MG63 (cell line): ENCODE data around the gene ITPA. TPM values are rescaled to one million over a fixed set of nuclear protein-coding genes. Genes with fewer than 3 reads are reported as not detected.
A peak's percentile ranks its signal among the peaks of the same experiment; 100 is the strongest.
"Not testable (repeated sequence)": the region's sequence is repeated elsewhere in the genome, so short reads cannot be mapped to it uniquely, and the experiment has no call there.

ENCODE experiments used
- DNase-seq: peaks from one replicate; pipeline ENCODE4 v3.0.0-alpha.2; 2020
- H3K27me3 ChIP-seq: fragments of 250-450 bp; sonication (Bioruptor Pico); 2 replicates; pipeline ENCODE4 v1.5.1; 2020; ENCODE audit warnings: mild to moderate bottlenecking, moderate library complexity
- H3K36me3 ChIP-seq: fragments of 250-450 bp; sonication (Bioruptor Pico); 2 replicates; pipeline ENCODE4 v1.5.1; 2020; ENCODE audit warnings: mild to moderate bottlenecking, moderate library complexity
- H3K4me3 ChIP-seq: fragments of 250-450 bp; sonication (Bioruptor Pico); 2 replicates; pipeline ENCODE4 v1.5.1; 2020; ENCODE audit warnings: mild to moderate bottlenecking, moderate library complexity
- H3K9me3 ChIP-seq: fragments of 250-450 bp; sonication (Bioruptor Pico); 2 replicates; pipeline ENCODE4 v1.5.1; 2020; ENCODE audit warnings: mild to moderate bottlenecking, moderate library complexity
- total RNA-seq: library from RNA; depleted of rRNA; stranded (reverse); fragments of >200 nt; shearing (Covaris generic); gene quantifications from 2 replicates; pipeline ENCODE4 v1.2.3, GENCODE V29; 2014; ENCODE audit warnings: low replicate concordance

The ITPA gene
- total RNA-seq, 1 experiment from 2014 or later, result 48.5 TPM

GRCh38 chr20:3215359-3215917 is 6.1 kb downstream of the ITPA start:
- H3K4me3 ChIP-seq, H3K9me3 ChIP-seq, DNase-seq, H3K36me3 ChIP-seq, H3K27me3 ChIP-seq: not testable (repeated sequence)

- H3K9me3 ChIP-seq, result no peaks in the 10 kb centered on the region
- no peaks in the 10 kb centered on the region for H3K27me3 ChIP-seq
- DNase-seq, result peak; percentile 30
- no peak overlapping the region for H3K4me3 ChIP-seq
- H3K36me3 ChIP-seq, result peaks cover 2% of the 10 kb centered on the region; the same call in 1 of the 2 replicates
These were observed 9.2 kb downstream of the ITPA start for GRCh38 chr20:3218307-3218988.

DNA sequence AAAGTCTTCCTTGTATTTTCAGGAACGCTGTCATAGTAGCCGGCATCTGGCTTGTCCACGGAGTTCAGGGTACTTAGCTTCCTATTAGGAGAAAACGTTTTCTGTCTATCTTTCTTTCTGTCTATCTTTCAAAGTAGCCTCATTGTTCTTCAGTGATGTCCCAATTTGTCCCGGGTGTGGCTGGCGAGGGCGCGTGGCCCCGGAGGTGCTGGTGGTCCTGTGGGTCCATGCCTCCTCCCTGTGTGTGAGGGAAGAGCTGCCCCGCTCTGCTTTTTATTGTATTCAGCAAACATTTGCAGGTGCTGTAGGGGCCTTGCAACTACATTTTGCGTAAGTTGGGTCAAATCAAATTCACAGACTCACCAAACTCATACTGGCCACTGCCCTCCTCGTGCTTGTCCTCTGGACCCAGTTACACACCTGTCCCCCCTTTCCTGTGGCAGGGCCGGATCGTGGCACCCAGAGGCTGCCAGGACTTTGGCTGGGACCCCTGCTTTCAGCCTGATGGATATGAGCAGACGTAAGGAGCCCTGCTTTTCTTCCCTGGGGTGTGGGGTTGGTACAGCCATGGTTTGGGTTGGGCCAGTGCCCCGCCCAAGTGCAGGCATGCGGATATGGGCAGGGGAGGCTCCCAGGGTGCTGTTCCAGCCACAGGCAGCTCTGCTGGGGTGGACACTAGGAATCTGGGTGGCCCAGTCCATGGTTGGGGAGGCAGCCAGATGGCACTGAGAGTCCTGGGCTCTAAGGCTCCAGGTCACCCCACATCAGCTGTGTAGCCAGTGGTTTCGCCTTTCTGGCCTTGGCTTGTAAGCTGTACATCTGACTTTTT is 12.3 kb downstream of the ITPA start:
- no peak for DNase-seq
- no peaks in the 10 kb centered on the region for H3K27me3 ChIP-seq

DNA sequence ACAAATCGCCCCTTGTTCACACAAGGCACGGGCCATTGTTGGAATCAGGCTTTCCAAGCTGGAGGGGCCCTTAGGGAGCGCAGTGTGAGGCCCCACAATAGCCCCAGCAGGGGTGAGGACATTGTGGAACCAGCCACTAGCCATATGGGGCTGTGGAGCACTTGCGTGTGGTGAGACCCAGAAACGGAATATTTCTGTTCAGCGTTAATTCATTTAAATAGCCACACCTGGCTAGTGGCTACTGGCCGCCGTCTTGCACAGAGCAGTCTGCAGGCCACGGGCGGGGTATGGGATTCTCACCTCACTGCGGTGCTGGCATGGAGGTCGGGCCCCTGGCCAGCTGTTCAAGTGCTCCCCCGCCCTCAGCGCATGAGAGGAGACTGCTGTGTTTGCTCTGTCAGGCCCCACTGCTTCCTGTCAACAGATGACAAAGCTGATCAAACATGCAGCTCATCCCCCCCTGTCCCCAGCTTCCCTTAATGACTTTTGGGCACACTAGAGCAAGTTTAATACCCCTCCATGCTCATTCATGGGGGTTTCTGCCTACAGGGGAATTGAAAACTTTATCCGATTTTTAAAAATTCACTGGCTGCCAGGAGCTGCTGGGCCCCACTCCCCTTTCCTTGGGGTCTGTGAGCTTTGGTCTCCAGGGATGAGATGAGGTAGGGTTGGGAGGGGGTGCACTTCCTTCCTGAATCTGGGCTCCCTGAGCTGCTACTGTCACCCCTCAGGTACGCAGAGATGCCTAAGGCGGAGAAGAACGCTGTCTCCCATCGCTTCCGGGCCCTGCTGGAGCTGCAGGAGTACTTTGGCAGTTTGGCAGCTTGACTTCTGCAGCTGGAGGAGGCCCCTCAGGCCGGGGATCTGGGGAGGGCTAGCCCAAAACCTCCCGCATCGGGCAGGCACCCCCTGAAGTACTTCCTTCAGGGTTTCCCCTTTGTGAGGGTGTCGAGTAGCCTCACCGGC is 13.6 kb downstream of the ITPA start:
- Histone ChIP-seq H3K27me3 (no peaks in the 10 kb centered on the region), H3K4me3 (no peak overlapping the region), H3K9me3 (no peaks in the 10 kb centered on the region), H3K36me3 (peaks cover 2% of the 10 kb centered on the region; the same call in 1 of the 2 replicates)
- DNase-seq, result no peak

More for the DNA sequence above, 12.3 kb downstream of the ITPA start:
- H3K4me3 ChIP-seq, result no peak overlapping the region
- no peaks in the 10 kb centered on the region for H3K9me3 ChIP-seq
- peaks cover 2% of the 10 kb centered on the region; the same call in 1 of the 2 replicates for H3K36me3 ChIP-seq

- no peak for DNase-seq
- no peak overlapping the region for H3K4me3 ChIP-seq
- no peaks in the 10 kb centered on the region for H3K27me3 ChIP-seq
- no peaks in the 10 kb centered on the region for H3K9me3 ChIP-seq
- peaks cover 2% of the 10 kb centered on the region; the same call in 1 of the 2 replicates for H3K36me3 ChIP-seq
These were observed 14.3 kb downstream of the ITPA start for GRCh38 chr20:3223651-3223993.

GRCh38 chr20:3223994-3224680 is 14.8 kb downstream of the ITPA start:
- Histone ChIP-seq H3K27me3 (no peaks in the 10 kb centered on the region), H3K36me3 (no peaks in the 10 kb centered on the region), H3K9me3 (no peaks in the 10 kb centered on the region), H3K4me3 (no peak overlapping the region)
- no peak for DNase-seq

DNA sequence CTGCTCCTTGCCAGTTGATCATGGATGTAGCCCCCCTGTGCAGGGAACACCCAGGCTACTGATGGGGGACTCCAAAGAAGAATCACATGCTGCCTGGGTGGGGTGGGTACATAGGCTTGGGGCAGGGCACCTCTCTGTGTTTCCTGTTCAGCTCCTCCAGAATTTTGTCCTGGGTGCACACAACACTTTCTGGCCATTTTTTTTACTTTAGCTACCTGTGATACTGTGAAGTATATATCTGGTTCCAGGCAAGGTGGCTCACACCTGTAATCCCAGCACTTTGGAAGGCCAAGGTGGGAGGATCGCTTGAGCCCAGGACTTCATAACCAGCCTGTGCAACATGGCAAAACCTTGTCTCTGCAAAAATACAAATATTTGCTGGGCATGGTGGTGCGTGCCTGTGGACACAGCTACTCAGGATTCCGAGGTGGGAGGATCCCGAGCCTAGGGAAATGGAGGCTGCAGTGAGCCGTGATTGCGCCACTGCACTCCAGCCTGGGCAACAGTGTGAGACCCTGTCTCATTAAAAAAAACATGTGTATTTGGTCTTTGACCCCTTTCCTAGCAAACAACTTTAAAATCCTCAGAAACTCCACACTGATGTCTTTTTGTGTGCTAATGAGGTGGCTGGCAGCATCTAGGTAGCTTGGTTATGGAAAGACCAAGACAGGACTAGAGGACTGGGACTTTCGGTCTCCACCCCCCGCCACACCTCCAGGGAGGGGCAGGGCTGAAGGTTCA is 15.6 kb downstream of the ITPA start:
- DNase-seq, result no peak
- H3K36me3 ChIP-seq, result no peaks in the 10 kb centered on the region
- H3K4me3 ChIP-seq, result no peak overlapping the region
- H3K27me3 ChIP-seq, result no peaks in the 10 kb centered on the region
- H3K9me3 ChIP-seq, result no peaks in the 10 kb centered on the region

DNA sequence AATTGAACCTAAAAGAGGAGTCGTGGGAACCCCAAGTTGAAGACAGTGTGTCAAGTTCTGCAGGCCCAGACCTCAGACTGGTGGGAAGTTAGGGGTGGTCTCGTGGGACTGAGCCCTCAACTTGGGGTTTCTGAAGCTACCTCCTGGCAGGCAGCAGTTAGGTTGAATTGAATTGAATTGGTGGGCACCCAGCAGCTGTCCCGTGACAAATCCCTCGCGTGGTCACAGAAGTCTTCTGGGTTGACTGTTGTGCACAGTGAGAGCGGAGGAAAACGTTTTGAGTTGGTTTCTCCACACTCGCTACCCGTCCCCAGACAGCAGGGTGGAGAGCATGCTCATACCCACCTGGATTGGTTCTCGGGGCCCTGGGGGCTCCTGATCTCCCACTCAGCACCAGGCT is 16.8 kb downstream of the ITPA start:
- no peak for DNase-seq
- H3K4me3 ChIP-seq, result no peak overlapping the region
- no peaks in the 10 kb centered on the region for H3K9me3 ChIP-seq
- H3K36me3 ChIP-seq, result no peaks in the 10 kb centered on the region
- H3K27me3 ChIP-seq, result no peaks in the 10 kb centered on the region

DNA sequence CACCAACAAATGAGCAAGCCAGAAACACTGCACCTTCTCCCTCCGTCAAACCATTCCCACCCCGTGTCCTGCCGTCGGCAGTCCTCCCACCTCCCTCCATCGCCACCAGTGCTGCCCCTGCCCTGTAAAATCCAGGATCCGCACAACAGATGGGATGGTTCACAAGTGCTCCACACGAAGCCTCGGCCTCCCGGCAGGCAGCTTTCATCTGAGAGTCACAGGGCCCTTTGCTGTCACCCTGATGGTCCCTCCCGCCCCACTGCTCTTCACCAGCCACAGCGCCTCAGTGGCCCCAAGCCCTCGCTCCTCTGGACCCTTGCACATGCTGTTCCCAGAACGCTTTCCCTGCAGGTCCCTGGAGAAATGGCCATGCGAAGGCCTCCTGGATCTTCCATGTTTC is 17.6 kb downstream of the ITPA start:
- Histone ChIP-seq H3K9me3 (no peaks in the 10 kb centered on the region), H3K4me3 (no peak overlapping the region), H3K36me3 (no peaks in the 10 kb centered on the region), H3K27me3 (no peaks in the 10 kb centered on the region)
- DNase-seq, result no peak

DNA sequence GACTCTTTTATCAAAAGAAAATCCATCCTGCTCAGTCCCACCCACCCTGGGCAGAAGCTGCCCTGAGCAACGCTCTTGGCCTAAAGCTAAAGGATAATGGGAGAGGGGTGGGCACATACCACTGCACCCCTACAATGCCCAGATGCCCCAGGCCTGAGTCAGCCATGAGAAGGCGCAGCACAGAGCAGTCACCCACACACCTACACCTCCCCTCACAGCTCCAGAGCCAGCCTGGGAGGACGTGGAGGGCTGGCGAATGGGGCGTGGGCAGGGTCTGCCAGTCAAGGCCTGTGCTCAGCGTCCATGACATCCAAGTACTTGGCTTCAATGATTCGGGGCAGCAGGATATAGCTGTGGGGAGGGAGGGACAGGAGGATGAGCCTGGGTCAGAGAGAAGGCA is 18.2 kb downstream of the ITPA start:
- H3K27me3 ChIP-seq, result no peaks in the 10 kb centered on the region
- H3K36me3 ChIP-seq, result no peaks in the 10 kb centered on the region
- no peak for DNase-seq
- no peak overlapping the region for H3K4me3 ChIP-seq
- H3K9me3 ChIP-seq, result no peaks in the 10 kb centered on the region

GRCh38 chr20:3227936-3228749 is 18.8 kb downstream of the ITPA start:
- H3K4me3 ChIP-seq, result no peak overlapping the region
- no peaks in the 10 kb centered on the region for H3K9me3 ChIP-seq
- H3K27me3 ChIP-seq, result no peaks in the 10 kb centered on the region
- H3K36me3 ChIP-seq, result no peaks in the 10 kb centered on the region
- DNase-seq, result no peak

- Histone ChIP-seq H3K4me3 (no peak overlapping the region), H3K27me3 (no peaks in the 10 kb centered on the region), H3K9me3 (no peaks in the 10 kb centered on the region), H3K36me3 (no peaks in the 10 kb centered on the region)
- no peak for DNase-seq
These were observed 19.4 kb downstream of the ITPA start for GRCh38 chr20:3228750-3229032.

DNA sequence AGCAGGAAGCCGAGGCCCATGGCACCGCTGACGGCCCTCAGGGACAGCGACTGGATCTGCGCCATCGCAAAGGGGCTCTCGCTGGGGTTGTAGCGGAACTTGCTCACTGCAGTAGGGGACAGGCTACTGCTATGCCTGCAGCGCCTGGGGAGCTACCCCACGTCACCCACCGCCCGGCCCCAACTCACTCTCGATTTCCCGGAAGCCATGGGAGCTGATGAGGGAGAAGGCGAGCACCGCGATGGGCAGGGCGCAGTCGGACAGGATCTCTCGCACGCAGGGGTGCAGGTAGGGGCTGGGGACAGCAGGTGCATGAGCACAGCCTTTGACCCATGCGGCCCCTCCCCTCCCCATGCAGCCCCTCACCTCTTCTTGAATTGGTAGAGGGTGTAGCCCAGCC is 19.9 kb downstream of the ITPA start:
- Histone ChIP-seq H3K36me3 (no peaks in the 10 kb centered on the region), H3K4me3 (no peak overlapping the region), H3K27me3 (no peaks in the 10 kb centered on the region), H3K9me3 (no peaks in the 10 kb centered on the region)
- no peak for DNase-seq

DNA sequence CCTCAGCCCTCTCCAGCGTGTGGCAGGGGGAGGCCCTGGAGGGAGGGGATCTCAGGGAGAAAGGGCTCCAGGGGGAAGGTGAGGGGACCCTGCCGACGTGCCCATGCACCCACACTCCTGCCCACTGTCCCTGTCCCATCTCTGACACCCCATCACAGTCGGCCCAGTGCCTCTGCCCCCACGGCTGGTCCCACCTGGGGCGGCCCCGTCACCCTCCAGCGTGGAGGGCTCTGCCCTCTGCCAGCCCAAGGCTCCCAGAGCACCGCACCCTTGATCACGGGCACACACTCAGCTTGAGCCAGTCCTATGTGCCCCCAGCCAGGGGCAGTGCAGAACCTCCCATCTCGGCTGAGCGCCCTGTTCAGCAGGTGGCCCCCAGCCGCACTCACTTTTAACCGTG is 20.5 kb downstream of the ITPA start:
- no peak overlapping the region for H3K4me3 ChIP-seq
- H3K36me3 ChIP-seq, result no peaks in the 10 kb centered on the region
- H3K9me3 ChIP-seq, result no peaks in the 10 kb centered on the region
- no peaks in the 10 kb centered on the region for H3K27me3 ChIP-seq
- no peak for DNase-seq

DNA sequence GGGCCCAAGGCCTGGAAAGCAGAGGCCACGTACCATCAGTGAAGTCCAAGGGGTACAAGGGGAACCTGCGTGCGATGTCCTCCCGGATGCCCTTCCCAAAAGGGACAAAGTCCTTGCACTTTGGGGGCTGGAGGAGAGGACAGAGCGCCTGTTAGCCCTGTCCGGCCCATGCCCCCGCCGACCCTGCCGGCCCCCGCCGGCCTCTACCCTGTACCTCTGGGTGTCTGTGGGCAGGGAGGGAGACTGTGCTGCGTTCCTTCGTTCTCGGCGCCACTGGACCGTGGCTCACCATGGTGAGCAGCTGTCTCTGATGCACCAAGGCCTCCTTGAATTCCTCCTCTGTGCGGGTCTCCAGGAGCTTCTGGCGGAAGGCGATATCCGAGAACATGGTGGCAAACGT is 21.8 kb downstream of the ITPA start:
- no peaks in the 10 kb centered on the region for H3K9me3 ChIP-seq
- H3K27me3 ChIP-seq, result no peaks in the 10 kb centered on the region
- no peak overlapping the region for H3K4me3 ChIP-seq
- no peak for DNase-seq
- H3K36me3 ChIP-seq, result no peaks in the 10 kb centered on the region
